Measurements from ENCODE around the gene TNRC18.

TNRC18 gene

DNA sequence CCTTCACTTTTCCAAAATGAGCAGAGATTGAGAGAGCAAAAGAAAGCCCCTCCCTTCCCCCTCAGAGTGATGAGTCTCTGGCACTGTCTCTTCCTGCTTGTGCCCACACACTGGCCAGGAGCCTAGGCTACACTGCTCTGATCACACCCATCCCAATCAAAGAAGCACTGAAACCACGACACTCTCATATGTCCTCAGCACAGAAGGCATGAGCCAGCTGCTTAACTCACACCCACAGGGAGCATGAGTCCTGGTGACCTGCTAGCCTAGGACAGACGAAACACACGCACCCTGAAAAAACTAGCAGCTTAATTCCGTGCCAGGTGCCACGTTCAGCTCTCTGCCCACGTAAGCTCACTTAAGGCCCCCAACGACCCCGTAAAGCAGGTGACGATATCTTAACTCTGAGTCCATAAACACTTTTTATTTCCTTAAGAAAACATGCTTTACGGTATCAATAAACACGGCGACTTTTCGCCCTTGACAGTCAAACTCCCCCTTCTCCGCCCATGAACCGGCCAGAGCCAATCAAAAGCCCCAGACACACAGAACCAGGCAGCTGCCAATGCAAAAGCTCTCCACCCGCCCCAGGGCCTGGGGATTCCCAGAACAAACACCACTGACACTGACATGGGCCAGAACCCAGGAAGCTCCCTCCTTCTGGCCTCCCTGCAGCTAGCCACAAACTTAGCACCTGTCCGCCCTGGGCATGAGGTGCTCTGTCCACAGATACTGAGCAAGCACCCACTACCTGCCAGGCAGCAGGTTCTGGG lies 69.0 kb downstream of the TNRC18 start:
- TF ChIP-seq, protein P1, sequence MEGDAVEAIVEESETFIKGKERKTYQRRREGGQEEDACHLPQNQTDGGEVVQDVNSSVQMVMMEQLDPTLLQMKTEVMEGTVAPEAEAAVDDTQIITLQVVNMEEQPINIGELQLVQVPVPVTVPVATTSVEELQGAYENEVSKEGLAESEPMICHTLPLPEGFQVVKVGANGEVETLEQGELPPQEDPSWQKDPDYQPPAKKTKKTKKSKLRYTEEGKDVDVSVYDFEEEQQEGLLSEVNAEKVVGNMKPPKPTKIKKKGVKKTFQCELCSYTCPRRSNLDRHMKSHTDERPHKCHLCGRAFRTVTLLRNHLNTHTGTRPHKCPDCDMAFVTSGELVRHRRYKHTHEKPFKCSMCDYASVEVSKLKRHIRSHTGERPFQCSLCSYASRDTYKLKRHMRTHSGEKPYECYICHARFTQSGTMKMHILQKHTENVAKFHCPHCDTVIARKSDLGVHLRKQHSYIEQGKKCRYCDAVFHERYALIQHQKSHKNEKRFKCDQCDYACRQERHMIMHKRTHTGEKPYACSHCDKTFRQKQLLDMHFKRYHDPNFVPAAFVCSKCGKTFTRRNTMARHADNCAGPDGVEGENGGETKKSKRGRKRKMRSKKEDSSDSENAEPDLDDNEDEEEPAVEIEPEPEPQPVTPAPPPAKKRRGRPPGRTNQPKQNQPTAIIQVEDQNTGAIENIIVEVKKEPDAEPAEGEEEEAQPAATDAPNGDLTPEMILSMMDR (IDR thresholded peaks at IDR 0.05; ENCODE audit: extremely low read depth, insufficient read depth, missing control alignments), result no peak
- peak; percentile 66 for DNase-seq (ENCODE audit: low spot score)
- in situ Hi-C loops (cut with MboI; ENCODE audit: low pct_unique_long_range_greater_than_20kb, low sequenced_read_pairs, unreplicated experiment), result no loop called here

- in situ Hi-C loops (cut with MboI; ENCODE audit: low pct_unique_long_range_greater_than_20kb, low sequenced_read_pairs, unreplicated experiment), result no loop called here
- TF ChIP-seq, protein P1 (IDR thresholded peaks at IDR 0.05; ENCODE audit: extremely low read depth, insufficient read depth, missing control alignments), result no peak
- DNase-seq (ENCODE audit: low spot score), result no peak
These were observed 71.1 kb downstream of the TNRC18 start for GRCh38 chr7:5352440-5353010.

DNA sequence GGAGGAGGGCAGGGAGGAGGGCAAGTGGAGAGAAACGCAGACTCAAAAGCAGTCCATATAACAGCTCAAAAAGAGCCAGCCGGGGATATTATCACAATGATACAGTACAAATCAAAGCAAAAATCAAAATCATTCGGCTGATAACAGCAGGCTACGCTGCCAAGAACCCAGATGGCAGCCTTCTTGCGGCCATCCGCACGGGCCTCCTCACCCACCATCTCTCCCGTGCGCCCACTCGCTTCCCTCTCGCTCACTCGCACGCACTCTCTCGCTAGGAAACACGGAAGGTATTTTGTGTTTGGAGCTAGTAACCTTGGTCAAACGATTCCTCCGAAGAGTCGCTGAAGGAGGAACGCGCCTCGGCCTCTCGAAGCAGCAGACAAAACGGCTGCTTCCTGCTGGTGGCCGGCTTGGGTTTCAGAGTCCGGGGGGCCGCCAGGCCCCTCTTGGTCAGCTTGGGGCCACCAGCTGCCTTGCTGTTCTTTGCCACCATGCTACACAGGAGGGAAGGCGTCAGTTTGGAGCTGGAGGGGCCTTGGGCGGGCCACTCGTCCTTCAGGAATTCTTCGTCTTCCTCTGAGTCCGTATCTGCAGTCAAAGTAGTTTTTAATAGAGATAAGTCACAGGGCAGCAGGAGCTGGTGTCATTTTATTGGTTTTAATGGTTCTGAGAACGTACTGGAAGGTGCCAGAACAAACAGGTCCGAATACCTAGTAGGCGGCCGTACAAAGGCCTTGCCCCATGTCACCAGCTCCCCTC lies 71.9 kb downstream of the TNRC18 start:
- in situ Hi-C loops (cut with MboI; ENCODE audit: low pct_unique_long_range_greater_than_20kb, low sequenced_read_pairs, unreplicated experiment), result no loop called here
- TF ChIP-seq, protein P1 (IDR thresholded peaks at IDR 0.05; ENCODE audit: extremely low read depth, insufficient read depth, missing control alignments), result no peak
- no peak for DNase-seq (ENCODE audit: low spot score)

GRCh38 chr7:5350600-5351385 lies 72.8 kb downstream of the TNRC18 start:
- TF ChIP-seq, protein P1 (IDR thresholded peaks at IDR 0.05; ENCODE audit: extremely low read depth, insufficient read depth, missing control alignments), result no peak
- in situ Hi-C loops (cut with MboI; ENCODE audit: low pct_unique_long_range_greater_than_20kb, low sequenced_read_pairs, unreplicated experiment), result no loop called here
- DNase-seq (ENCODE audit: low spot score), result no peak

DNA sequence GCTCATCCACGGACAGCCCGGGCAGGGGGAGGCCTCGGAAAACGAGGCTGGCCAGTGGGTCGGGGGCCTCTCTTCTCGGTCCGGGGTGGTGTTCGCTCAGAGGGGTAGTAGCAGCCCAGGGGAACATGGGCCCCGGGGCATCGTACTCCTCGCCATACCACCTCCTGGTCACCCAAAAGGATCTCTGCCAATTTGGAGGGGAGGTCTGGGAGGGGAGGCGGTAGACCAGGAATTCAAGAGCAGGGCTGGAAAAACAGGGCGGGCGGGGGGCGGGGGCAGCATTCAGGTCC lies 73.5 kb downstream of the TNRC18 start:
- TF ChIP-seq, protein P1 (IDR thresholded peaks at IDR 0.05; ENCODE audit: extremely low read depth, insufficient read depth, missing control alignments), result no peak
- in situ Hi-C loops (cut with MboI; ENCODE audit: low pct_unique_long_range_greater_than_20kb, low sequenced_read_pairs, unreplicated experiment), result no loop called here
- DNase-seq (ENCODE audit: low spot score), result no peak

DNA sequence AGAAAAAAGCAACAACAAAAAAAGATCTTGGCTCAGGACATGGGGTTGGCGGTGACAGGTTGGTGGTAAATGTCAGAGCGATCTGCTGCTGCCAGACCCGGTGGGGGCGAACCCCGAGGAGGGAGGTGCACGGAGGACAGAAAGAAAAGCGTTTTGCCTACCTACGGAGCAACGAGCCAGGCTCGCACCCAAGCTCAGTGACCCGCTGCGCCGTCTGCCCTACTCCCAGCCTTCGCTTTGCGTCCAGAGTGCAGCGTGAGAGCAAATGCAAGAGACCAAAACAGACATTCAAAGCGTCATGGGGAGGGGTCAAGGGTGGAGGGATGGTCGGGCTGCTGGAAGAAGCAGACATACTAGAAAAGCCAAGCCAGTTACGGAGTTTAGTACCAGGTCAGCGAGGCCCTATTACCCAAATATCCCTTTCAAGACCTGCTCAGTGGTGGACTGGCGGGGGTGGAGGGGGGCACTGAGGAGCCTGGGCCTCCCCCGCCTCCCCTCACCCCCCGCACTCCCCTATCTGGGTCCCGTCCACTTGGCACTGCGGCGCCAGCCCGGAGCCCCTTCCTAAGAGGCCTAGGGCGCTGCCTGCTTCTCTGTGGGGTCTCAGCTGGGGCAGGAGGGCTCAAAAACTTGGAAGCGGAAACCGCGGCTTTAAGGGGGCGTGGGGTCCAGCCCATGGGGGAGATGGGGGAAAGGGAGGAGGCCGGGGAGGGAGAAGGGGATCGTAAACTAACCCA lies 74.0 kb downstream of the TNRC18 start:
- in situ Hi-C loops (cut with MboI; ENCODE audit: low pct_unique_long_range_greater_than_20kb, low sequenced_read_pairs, unreplicated experiment), result no loop called here
- DNase-seq (ENCODE audit: low spot score), result no peak
- TF ChIP-seq, protein P1 (IDR thresholded peaks at IDR 0.05; ENCODE audit: extremely low read depth, insufficient read depth, missing control alignments), result no peak

All from GM13977 (cell line).